Stimulated activated naive CD8-positive, alpha-beta T cell treated with anti-CD3 and anti-CD28 coated beads, Interleukin-15, amount 100 ng/mL, for 72 hours (primary cell): ENCODE measurements around the gene GRIA3.
A peak's percentile ranks its signal among the peaks of the same experiment; 100 is the strongest.
"Not testable (repeated sequence)": the region's sequence is repeated elsewhere in the genome, so short reads cannot be mapped to it uniquely, and the experiment has no call there.

Experiments
- ATAC-seq: fragments of 150-1000 bp; cut with Tn5 transposase; 2 replicates; pipeline ENCODE4 v1.10.0; 2021; ENCODE audit warnings: mild to moderate bottlenecking, moderate library complexity
- DNase-seq, 2 donors: peaks; one replicate each; pipeline ENCODE4 v3.0.0; 2021 to 2022
- H3K27ac Mint-ChIP-seq, 2 donors: one replicate each; pipeline ENCODE4 v1.8.0; 2022; ENCODE audit warnings: mild to moderate bottlenecking in 2 of 2, mixed read lengths in 2 of 2, moderate library complexity in 2 of 2
- H3K27me3 Mint-ChIP-seq: one replicate; pipeline ENCODE4 v1.8.0; 2022; ENCODE audit warnings: mixed read lengths
- H3K4me1 Mint-ChIP-seq: one replicate; pipeline ENCODE4 v1.8.0; 2022; ENCODE audit warnings: mild to moderate bottlenecking, mixed read lengths
- H3K4me3 Mint-ChIP-seq, 2 donors: one replicate each; pipeline ENCODE4 v1.8.0; 2022; ENCODE audit warnings: mild to moderate bottlenecking in 2 of 2, mixed read lengths in 2 of 2, moderate library complexity in 1 of 2
- H3K9me3 Mint-ChIP-seq, 2 donors: one replicate each; pipeline ENCODE4 v1.8.0; 2022; ENCODE audit warnings: mixed read lengths in 2 of 2

Gene GRIA3

DNA sequence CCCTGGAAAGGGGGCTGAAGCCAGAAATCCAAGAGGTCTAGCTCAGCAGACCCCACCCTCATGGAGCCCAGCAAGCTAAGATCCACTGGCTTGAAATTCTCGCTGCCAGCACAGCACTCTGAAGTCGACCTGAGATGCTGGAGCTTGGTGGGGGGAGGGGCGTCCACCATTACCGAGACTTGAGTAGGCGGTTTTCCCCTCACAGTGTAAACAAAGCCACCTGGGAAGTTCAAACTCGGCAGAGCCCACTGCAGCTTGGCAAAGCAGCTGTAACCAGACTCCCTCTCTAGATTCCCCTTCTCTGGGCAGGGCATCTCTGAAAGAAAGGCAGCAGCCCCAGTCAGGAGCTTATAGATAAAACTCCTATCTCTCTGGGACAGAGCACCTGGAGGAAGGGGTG, 99.3 kb downstream of the GRIA3 start:
- ATAC-seq, H3K9me3 Mint-ChIP-seq, H3K27me3 Mint-ChIP-seq, H3K4me3 Mint-ChIP-seq, H3K4me1 Mint-ChIP-seq, DNase-seq, H3K27ac Mint-ChIP-seq: not testable (repeated sequence)

DNA sequence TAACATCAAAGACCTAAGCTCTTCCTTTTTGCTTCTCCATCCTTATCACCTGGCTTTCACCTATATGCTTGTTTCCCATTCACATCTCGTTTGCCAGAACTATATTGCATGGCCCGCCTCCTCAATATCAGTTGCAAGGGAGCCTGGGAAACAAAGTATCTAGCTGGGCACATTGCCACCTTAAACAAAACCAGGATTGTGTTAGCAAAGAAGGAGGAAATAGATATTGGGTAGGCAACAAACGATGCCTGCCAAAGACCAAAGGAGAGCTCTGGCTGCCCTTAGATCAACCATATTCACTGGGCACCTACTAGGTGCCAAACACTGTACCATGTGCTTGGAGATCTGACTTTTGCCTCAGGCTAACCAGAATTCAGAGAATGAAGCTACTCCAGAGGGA, 107.5 kb downstream of the GRIA3 start:
- DNase-seq: no peak
- Mint-ChIP-seq H3K4me1 (no peaks in the 10 kb centered on the region), H3K27ac (no peak overlapping the region), H3K4me3 (no peak overlapping the region), H3K27me3 (no peaks in the 10 kb centered on the region), H3K9me3 (no peaks in the 10 kb centered on the region)
- no peak for ATAC-seq

GRCh38 chrX:123298026-123298425, 113.9 kb downstream of the GRIA3 start:
- Mint-ChIP-seq H3K27ac (no peak overlapping the region), H3K4me3 (no peak overlapping the region), H3K27me3 (no peaks in the 10 kb centered on the region), H3K4me1 (no peaks in the 10 kb centered on the region), H3K9me3 (no peaks in the 10 kb centered on the region)
- DNase-seq: no peak
- no peak for ATAC-seq

- Mint-ChIP-seq H3K9me3 (no peaks in the 10 kb centered on the region), H3K4me3 (no peak overlapping the region), H3K27ac (no peak overlapping the region), H3K4me1 (no peaks in the 10 kb centered on the region), H3K27me3 (no peaks in the 10 kb centered on the region)
- ATAC-seq: no peak
- DNase-seq: no peak
Observed at GRCh38 chrX:123303429-123303828, 119.4 kb downstream of the GRIA3 start.

DNA sequence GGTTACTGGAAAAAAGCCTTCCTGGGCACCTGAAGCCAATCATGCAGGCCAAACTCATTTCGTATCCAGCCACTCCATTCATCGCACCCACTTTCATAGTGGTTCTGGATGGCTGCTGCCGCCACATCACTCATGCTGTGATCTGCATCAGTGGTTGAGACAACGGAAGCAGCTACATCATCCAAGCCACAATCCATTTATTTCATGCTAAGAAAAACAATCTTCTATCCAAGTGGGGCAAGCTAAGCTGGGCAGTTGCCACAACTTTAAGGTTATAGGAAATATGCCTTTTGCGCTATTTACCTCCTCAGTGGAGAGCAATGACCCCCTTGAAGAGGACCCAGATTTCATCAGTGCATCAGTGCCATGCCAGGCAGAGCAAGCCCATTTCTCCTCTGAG, 124.6 kb downstream of the GRIA3 start:
- Mint-ChIP-seq H3K4me1 (no peaks in the 10 kb centered on the region), H3K4me3 (no peak overlapping the region), H3K9me3 (no peaks in the 10 kb centered on the region), H3K27ac (no peak overlapping the region), H3K27me3 (no peaks in the 10 kb centered on the region)
- DNase-seq (no peak), ATAC-seq (no peak)

GRCh38 chrX:123310112-123310511, 126.0 kb downstream of the GRIA3 start:
- DNase-seq (no peak), ATAC-seq (no peak)
- Mint-ChIP-seq H3K4me3 (no peak overlapping the region), H3K4me1 (no peaks in the 10 kb centered on the region), H3K27ac (no peak overlapping the region), H3K9me3 (no peaks in the 10 kb centered on the region), H3K27me3 (no peaks in the 10 kb centered on the region)

GRCh38 chrX:123311486-123311885, 127.4 kb downstream of the GRIA3 start:
- no peak overlapping the region for H3K4me3 Mint-ChIP-seq
- no peaks in the 10 kb centered on the region for H3K4me1 Mint-ChIP-seq
- no peaks in the 10 kb centered on the region for H3K9me3 Mint-ChIP-seq
- H3K27me3 Mint-ChIP-seq: no peaks in the 10 kb centered on the region
- no peak for ATAC-seq
- no peak for DNase-seq
- no peak overlapping the region for H3K27ac Mint-ChIP-seq

DNA sequence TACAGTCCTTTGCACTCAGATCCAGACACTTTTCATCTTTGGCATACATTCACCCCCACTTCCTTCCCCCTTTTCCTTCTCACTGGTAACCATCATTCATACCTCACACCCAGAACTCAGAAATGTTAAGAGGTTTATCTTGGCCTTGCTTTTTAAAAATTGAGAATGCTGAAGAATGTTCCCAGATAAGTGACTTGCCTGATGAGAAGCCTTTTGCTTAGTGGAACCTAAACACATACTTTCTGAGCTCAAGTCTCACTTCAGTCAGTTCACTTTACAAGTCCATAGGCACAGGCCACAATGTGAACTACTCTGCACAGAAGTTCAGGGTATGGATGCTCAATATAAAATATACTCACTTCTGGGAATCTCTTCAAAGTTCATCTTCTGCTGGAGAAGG, 129.4 kb downstream of the GRIA3 start:
- H3K4me3 Mint-ChIP-seq: no peak overlapping the region
- ATAC-seq (no peak), DNase-seq (no peak)
- H3K27ac Mint-ChIP-seq: no peak overlapping the region
- H3K4me1 Mint-ChIP-seq: no peaks in the 10 kb centered on the region
- no peaks in the 10 kb centered on the region for H3K27me3 Mint-ChIP-seq
- H3K9me3 Mint-ChIP-seq: no peaks in the 10 kb centered on the region

DNA sequence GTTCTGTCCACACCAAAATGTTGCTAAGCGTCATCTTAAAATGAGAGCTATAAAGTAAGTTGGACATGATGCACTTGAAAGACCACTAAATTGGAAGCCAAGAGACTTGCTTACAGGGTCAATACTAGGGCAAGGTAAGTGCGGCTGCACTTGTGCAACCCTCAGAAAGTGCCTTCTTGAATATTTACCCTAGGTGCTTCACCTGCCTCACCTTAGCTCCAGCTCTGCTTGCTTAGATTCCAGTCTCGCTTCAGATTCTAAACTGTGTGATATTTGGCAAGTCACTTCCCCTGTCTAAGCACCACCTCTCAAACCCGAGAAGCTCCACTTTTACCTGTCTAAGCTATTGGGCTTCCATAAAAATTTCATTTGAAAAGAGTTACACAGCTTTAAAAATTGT, 136.5 kb downstream of the GRIA3 start:
- DNase-seq (no peak), ATAC-seq (no peak)
- Mint-ChIP-seq H3K27ac (no peak overlapping the region), H3K9me3 (no peaks in the 10 kb centered on the region), H3K27me3 (no peaks in the 10 kb centered on the region), H3K4me1 (no peaks in the 10 kb centered on the region), H3K4me3 (no peak overlapping the region)

GRCh38 chrX:123322536-123322935, 138.5 kb downstream of the GRIA3 start:
- no peak for DNase-seq
- Mint-ChIP-seq H3K27ac (no peak overlapping the region), H3K4me1 (no peaks in the 10 kb centered on the region), H3K4me3 (no peak overlapping the region), H3K9me3 (no peaks in the 10 kb centered on the region), H3K27me3 (no peaks in the 10 kb centered on the region)
- no peak for ATAC-seq

DNA sequence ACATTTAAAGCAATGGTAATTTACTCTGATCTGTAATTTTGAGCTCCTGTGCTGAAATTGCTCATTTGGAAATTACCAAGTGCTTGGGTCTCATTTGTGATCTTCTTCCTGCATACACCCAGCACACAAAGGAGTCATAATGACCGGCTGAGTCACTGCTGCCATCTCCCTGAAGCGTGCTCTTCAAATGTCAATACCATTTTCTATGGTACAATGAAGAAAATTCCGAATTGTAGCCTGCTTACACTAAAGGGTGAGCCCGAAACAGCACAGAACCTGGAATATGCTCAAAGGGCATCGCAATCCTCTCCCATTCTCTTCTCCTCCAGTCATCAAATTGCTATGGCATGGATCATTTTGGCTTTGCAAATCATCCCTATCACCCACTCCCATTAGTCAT, 140.5 kb downstream of the GRIA3 start:
- H3K27me3 Mint-ChIP-seq: no peaks in the 10 kb centered on the region
- H3K27ac Mint-ChIP-seq: peak overlapping the region in 1 of 2 donors; percentile 42
- ATAC-seq (no peak), DNase-seq (no peak)
- no peaks in the 10 kb centered on the region for H3K9me3 Mint-ChIP-seq
- H3K4me1 Mint-ChIP-seq: no peaks in the 10 kb centered on the region
- no peak overlapping the region for H3K4me3 Mint-ChIP-seq

- no peak overlapping the region for H3K4me3 Mint-ChIP-seq
- no peaks in the 10 kb centered on the region for H3K9me3 Mint-ChIP-seq
- DNase-seq (no peak), ATAC-seq (no peak)
- no peak overlapping the region for H3K27ac Mint-ChIP-seq
- no peaks in the 10 kb centered on the region for H3K27me3 Mint-ChIP-seq
- no peaks in the 10 kb centered on the region for H3K4me1 Mint-ChIP-seq
Observed at GRCh38 chrX:123330229-123330942, 146.3 kb downstream of the GRIA3 start.

- H3K4me1 Mint-ChIP-seq: no peaks in the 10 kb centered on the region
- H3K27me3 Mint-ChIP-seq: no peaks in the 10 kb centered on the region
- ATAC-seq: no peak
- no peak for DNase-seq
- H3K27ac Mint-ChIP-seq: no peak overlapping the region
- H3K9me3 Mint-ChIP-seq: no peaks in the 10 kb centered on the region
- H3K4me3 Mint-ChIP-seq: no peak overlapping the region
Observed at GRCh38 chrX:123331349-123331748, 147.3 kb downstream of the GRIA3 start.

DNA sequence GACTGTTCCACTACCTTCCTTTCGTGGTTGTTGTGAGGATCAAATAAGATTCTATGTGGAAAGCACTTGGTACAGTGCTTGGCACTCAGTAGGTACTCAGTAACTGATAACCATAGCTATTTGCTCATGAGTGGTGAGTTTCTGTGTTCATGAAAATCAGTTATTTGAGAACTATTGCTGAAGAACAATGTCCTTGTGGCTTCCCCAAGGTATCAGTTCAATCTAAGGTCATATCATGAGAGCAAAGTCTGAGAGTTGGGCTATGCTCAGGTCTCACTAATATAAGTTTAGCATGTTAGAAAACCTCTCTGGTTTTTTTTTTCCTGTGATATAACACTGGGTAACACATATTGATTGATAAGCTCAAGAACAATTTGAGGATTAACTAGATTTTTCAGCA, 147.8 kb downstream of the GRIA3 start:
- Mint-ChIP-seq H3K4me3 (no peak overlapping the region), H3K27me3 (no peaks in the 10 kb centered on the region), H3K9me3 (no peaks in the 10 kb centered on the region), H3K4me1 (no peaks in the 10 kb centered on the region), H3K27ac (no peak overlapping the region)
- ATAC-seq: no peak
- no peak for DNase-seq

- no peaks in the 10 kb centered on the region for H3K27me3 Mint-ChIP-seq
- no peaks in the 10 kb centered on the region for H3K9me3 Mint-ChIP-seq
- DNase-seq (no peak), ATAC-seq (no peak)
- no peak overlapping the region for H3K27ac Mint-ChIP-seq
- H3K4me3 Mint-ChIP-seq: no peak overlapping the region
- no peaks in the 10 kb centered on the region for H3K4me1 Mint-ChIP-seq
Observed at GRCh38 chrX:123336666-123337065, 152.6 kb downstream of the GRIA3 start.

- Mint-ChIP-seq H3K27me3 (no peaks in the 10 kb centered on the region), H3K4me1 (no peaks in the 10 kb centered on the region), H3K27ac (no peak overlapping the region), H3K9me3 (no peaks in the 10 kb centered on the region), H3K4me3 (no peak overlapping the region)
- ATAC-seq (no peak), DNase-seq (no peak)
Observed at GRCh38 chrX:123337886-123338639, 154.0 kb downstream of the GRIA3 start.
